ENCODE results near the gene PPP2R2C. TPM values are rescaled to one million over a fixed set of nuclear protein-coding genes. Genes with fewer than 3 reads are reported as not detected.

PPP2R2C gene
- total RNA-seq, 3 donors from 2014 or later = 0.16 to 0.66 (median 0.44) TPM

DNA sequence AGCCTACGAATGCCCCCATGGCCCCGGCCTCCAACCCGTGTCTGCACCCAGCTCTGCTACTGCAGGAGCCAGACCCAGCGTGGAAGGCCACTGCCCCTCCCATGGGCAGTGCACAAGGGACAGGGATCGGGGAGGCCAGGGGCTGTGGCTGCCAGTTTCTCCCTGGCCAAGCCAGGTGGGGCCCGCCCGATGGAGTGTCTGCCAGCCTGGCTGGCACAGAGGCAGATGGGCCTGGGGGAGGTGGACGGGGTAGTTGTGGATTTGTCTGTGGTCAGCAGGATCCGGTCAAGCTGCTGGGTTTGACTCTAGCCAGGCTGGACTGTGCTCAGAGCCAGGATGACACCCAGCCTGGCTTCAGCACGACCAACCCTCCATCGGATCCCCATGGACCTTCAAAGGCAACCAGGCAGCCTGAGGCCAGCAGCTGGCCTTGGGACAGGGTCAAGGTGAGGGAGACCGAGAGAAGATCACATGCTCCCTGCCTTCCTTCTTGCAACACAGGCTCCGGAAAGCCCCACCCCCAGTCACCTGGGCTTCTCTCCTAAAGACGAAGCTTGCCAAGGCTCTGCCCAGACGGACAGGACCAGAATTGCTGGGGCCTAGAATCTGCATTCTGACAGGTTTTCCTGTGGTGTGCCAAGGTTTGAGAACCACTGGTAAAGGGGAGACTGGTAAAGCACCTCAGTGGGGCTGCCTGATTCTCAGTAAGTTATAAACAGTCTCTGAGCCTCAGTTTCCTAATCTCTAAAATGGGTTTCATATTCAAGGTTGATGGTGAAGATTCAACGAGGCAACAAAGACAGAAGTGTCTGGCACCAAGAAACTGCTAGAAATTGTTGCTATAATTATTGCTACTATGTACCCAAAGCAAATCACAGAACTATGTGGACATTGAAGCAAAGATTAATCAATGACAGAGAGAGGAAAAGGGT, 78.6 kb downstream of the PPP2R2C start:
- TF ChIP-seq POLR2AphosphoS5 (IDR thresholded peaks at IDR 0.05) (no peak), POLR2A (IDR thresholded peaks at IDR 0.05) (no peak)
- TF ChIP-seq, protein P1, sequence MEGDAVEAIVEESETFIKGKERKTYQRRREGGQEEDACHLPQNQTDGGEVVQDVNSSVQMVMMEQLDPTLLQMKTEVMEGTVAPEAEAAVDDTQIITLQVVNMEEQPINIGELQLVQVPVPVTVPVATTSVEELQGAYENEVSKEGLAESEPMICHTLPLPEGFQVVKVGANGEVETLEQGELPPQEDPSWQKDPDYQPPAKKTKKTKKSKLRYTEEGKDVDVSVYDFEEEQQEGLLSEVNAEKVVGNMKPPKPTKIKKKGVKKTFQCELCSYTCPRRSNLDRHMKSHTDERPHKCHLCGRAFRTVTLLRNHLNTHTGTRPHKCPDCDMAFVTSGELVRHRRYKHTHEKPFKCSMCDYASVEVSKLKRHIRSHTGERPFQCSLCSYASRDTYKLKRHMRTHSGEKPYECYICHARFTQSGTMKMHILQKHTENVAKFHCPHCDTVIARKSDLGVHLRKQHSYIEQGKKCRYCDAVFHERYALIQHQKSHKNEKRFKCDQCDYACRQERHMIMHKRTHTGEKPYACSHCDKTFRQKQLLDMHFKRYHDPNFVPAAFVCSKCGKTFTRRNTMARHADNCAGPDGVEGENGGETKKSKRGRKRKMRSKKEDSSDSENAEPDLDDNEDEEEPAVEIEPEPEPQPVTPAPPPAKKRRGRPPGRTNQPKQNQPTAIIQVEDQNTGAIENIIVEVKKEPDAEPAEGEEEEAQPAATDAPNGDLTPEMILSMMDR (IDR thresholded peaks at IDR 0.05) = no peak
- peaks cover 0 to 11% of the 10 kb centered on the region in 2 donors for H3K27me3 ChIP-seq
- H3K27ac ChIP-seq = no peak overlapping the region
- DNase-seq (ENCODE audit: low spot score in 2 of 2) = no peak
- no peaks in the 10 kb centered on the region for H3K4me1 ChIP-seq
- intact Hi-C loops (cut with DNase I; ENCODE audit: low total_unique reads) = loop anchor here (5.0 kb wide), 1 partner anchor 218 kb away; no protein-coding TSS in a partner anchor
- no peak overlapping the region for H3K4me3 ChIP-seq
- no peaks in the 10 kb centered on the region for H3K9me3 ChIP-seq
- H3K36me3 ChIP-seq = no peaks in the 10 kb centered on the region

DNA sequence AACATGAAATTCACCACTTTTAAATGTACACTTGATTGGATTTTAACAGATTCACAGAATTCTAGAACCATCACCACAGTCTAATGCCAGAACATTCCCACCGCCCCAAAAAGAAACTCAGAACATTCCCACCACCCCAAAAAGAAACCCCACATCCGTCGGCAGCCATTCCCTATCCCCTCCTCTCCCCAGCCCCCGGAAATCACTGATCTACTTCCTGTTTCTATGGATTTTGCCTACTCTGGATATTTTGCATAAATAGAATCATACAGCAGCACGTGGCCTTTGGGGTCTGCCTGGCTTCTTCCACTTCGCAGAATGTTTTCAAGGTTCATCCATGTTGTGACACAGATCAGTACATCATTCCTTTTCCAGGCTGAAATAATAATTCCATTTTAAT, 79.3 kb downstream of the PPP2R2C start:
- intact Hi-C loops (cut with DNase I; ENCODE audit: low total_unique reads) = loop anchor here (5.0 kb wide), 1 partner anchor 219 kb away; no protein-coding TSS in a partner anchor
- Histone ChIP-seq H3K4me3 (no peak overlapping the region), H3K27ac (no peak overlapping the region), H3K36me3 (no peaks in the 10 kb centered on the region), H3K4me1 (no peaks in the 10 kb centered on the region), H3K9me3 (no peaks in the 10 kb centered on the region), H3K27me3 (peaks cover 0 to 11% of the 10 kb centered on the region in 2 donors)
- DNase-seq (ENCODE audit: low spot score in 2 of 2) = no peak
- TF ChIP-seq, protein P1 (IDR thresholded peaks at IDR 0.05) = no peak
- no peak for TF ChIP-seq POLR2AphosphoS5 (IDR thresholded peaks at IDR 0.05)
- no peak for TF ChIP-seq POLR2A (IDR thresholded peaks at IDR 0.05)

DNA sequence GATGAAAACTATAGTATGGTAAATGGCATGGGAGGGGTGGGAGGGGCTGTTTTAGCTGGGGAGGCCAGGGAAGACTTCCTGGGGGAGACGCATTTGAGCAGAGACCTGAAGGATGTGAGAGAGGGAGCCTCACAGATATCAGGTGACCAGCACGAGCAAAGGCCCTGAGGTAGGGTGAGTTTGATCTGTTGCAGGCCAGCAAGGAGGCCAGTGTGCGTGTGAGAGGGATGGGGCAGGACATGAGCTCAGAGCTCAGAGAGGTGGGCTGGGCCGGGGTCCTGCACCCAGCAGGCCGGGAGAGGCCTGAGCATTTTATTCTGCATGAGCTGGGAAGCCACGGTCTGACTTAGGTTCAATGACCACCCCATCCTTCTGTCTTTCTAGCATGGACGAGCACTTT, 80.0 kb downstream of the PPP2R2C start:
- no peak overlapping the region for H3K27ac ChIP-seq
- no peaks in the 10 kb centered on the region for H3K4me1 ChIP-seq
- H3K36me3 ChIP-seq = no peaks in the 10 kb centered on the region
- no peak for DNase-seq (ENCODE audit: low spot score in 2 of 2)
- TF ChIP-seq POLR2AphosphoS5 (IDR thresholded peaks at IDR 0.05) (no peak), POLR2A (IDR thresholded peaks at IDR 0.05) (no peak)
- TF ChIP-seq, protein P1 (IDR thresholded peaks at IDR 0.05) = no peak
- H3K4me3 ChIP-seq = no peak overlapping the region
- peaks cover 0 to 11% of the 10 kb centered on the region in 2 donors for H3K27me3 ChIP-seq
- intact Hi-C loops (cut with DNase I; ENCODE audit: low total_unique reads) = loop anchor here (5.0 kb wide), 1 partner anchor 220 kb away; no protein-coding TSS in a partner anchor
- H3K9me3 ChIP-seq = no peaks in the 10 kb centered on the region

DNA sequence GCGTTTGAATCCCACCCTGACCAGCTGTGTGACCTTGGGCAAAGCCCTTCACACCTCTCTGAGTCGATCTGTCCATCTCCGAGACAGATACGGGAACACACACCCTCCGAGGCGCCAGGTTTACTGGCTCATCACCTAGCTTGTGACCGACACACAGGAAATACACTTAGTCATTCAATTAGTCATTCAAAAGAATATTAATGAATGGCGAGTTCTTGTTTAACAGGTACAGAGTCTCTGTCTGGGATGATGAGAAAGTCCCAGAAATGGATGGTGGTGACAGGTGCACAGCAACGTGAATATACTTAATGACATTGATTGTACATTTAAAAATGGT, 80.6 kb downstream of the PPP2R2C start:
- Histone ChIP-seq H3K9me3 (no peaks in the 10 kb centered on the region), H3K4me1 (no peaks in the 10 kb centered on the region), H3K27ac (no peak overlapping the region), H3K4me3 (no peak overlapping the region), H3K27me3 (peaks cover 0 to 6% of the 10 kb centered on the region in 2 donors), H3K36me3 (no peaks in the 10 kb centered on the region)
- TF ChIP-seq POLR2A (IDR thresholded peaks at IDR 0.05) (no peak), POLR2AphosphoS5 (IDR thresholded peaks at IDR 0.05) (no peak)
- TF ChIP-seq, protein P1 (IDR thresholded peaks at IDR 0.05) = no peak
- intact Hi-C loops (cut with DNase I; ENCODE audit: low total_unique reads) = loop anchor here (5.0 kb wide), 1 partner anchor 220 kb away; no protein-coding TSS in a partner anchor
- no peak for DNase-seq (ENCODE audit: low spot score in 2 of 2)
